Aorta (tissue), 5 donors: Measurements from ENCODE around the gene CAB39. TPM values are rescaled to one million over a fixed set of nuclear protein-coding genes. Genes with fewer than 3 reads are reported as not detected.

Experiments used
- ATAC-seq: fragments of 200-7000 bp; cut with Tn5 transposase; one replicate; pipeline ENCODE4 v1.9.1; 2022; ENCODE audit warnings: moderate library complexity; ENCODE audit not compliant: low FRiP score
- DNase-seq, 2 donors: peaks; one replicate each; pipeline ENCODE4 v3.0.0-alpha.2; 2020
- H3K27ac ChIP-seq, 2 donors: one replicate each; pipeline ENCODE4 v1.5.1; 2013; ENCODE audit warnings: low read length in 2 of 2, mild to moderate bottlenecking in 2 of 2, moderate library complexity in 2 of 2, control low read depth in 1 of 2, inconsistent platforms in 1 of 2, low read depth in 1 of 2
- H3K27me3 ChIP-seq, 2 donors: one replicate each; pipeline ENCODE4 v1.6.1; 2013; ENCODE audit warnings: control low read depth in 1 of 2, low read length in 1 of 2, mild to moderate bottlenecking in 1 of 2, moderate library complexity in 1 of 2; ENCODE audit not compliant: insufficient read depth in 2 of 2, control insufficient read depth in 1 of 2
- H3K36me3 ChIP-seq, 2 donors: one replicate each; pipeline ENCODE4 v1.6.1; 2013; ENCODE audit warnings: control low read depth in 1 of 2, low read length in 1 of 2, mild to moderate bottlenecking in 1 of 2; ENCODE audit not compliant: insufficient read depth in 2 of 2, control insufficient read depth in 1 of 2
- H3K4me1 ChIP-seq, 2 donors: one replicate each; pipeline ENCODE4 v1.6.1; 2013; ENCODE audit warnings: low read length in 2 of 2, control low read depth in 1 of 2, mild to moderate bottlenecking in 1 of 2, moderate library complexity in 1 of 2; ENCODE audit not compliant: insufficient read depth in 2 of 2, control insufficient read depth in 1 of 2
- H3K4me3 ChIP-seq, 2 donors: one replicate each; pipeline ENCODE4 v1.5.1; 2013; ENCODE audit warnings: low read length in 2 of 2, control low read depth in 1 of 2, mild to moderate bottlenecking in 1 of 2
- H3K9me3 ChIP-seq: one replicate; pipeline ENCODE4 v1.6.1; 2013; ENCODE audit warnings: mild to moderate bottlenecking, low read length; ENCODE audit not compliant: control insufficient read depth
- WGBS, 2 donors: extraction: QIAGEN DNeasy Blood & Tissue Kit; methylation state at CpG; one replicate each; pipeline ENCODE4 v1.1.7; 2013; 5-methylcytosine and 5-hydroxymethylcytosine counted together
- intact Hi-C, 2 donors: fragments of 100-400 bp; cut with DNase I; formaldehyde crosslinking; loops; one replicate each; pipeline versions ENCODE4 v1.14.2 to v1.15.0; 2022
- long read RNA-seq, 2 donors: library from polyadenylated mRNA; unstranded; transcript quantifications; one replicate each; pipeline ENCODE4 v2.0.0, GENCODE V29; 2020 to 2021
- polyA plus RNA-seq, 2 donors: library from polyadenylated mRNA; stranded (reverse); fragments of 200-250 nt; gene quantifications; one replicate each; pipeline ENCODE4 v1.2.3, GENCODE V29; 2013
- total RNA-seq, 2 donors: library from RNA; stranded (reverse); fragmentation: NEBNext Ultra II Directional; extraction: Animal tissue kit (Norgen Biotek cat#: 25700); gene quantifications; one replicate each; pipeline ENCODE4 v1.2.1, GENCODE V29; 2021
- donor health status: healthy with polysubstance abuse.
- donor health status: Bipolar disorder and iron deficiency.
- donor health status: DM: no; HTN: no; CAD: no.
- donor health status: DM: no; HTN: no; CAD: no.
- donor health status: DM: yes; HTN: yes; CAD: no.

The CAB39 gene
- 10 to 100 TPM; 80.4 to 81.1 TPM for total RNA-seq
- polyA plus RNA-seq: 10 to 100 TPM; 27.3 to 57.8 TPM
- long read RNA-seq, donor 1, partial matches to known transcripts: 8 of 16 reads
- long read RNA-seq, donor 1, other reads (novel, unspliced or antisense): 6 of 16 reads
- long read RNA-seq, donor 2, transcript CAB39-201 (9 exons, 3,826 nt): major isoform, 59 of 82 reads
- long read RNA-seq, donor 2, partial matches to known transcripts: 5 of 82 reads
- long read RNA-seq, donor 2, other reads (novel, unspliced or antisense): 18 of 82 reads

- 0% methylated on average over 50 to 110 of the region's 110 CpGs for WGBS, 2 donors
- ATAC-seq (peak; percentile 96), DNase-seq (peak; percentile 93 to 95)
- Histone ChIP-seq H3K9me3 (no peaks in the 10 kb centered on the region), H3K4me3 (peak within 1 kb of the TSS; percentile 82 to 98), H3K4me1 (peaks cover 0 to 1% of the 10 kb centered on the region in 2 donors), H3K36me3 (no peaks in the 10 kb centered on the region), H3K27me3 (no peaks in the 10 kb centered on the region), H3K27ac (peak within 1 kb of the TSS; percentile 68 to 98)
- intact Hi-C loops: loop anchor here (2.0 to 5.0 kb wide), 2 partner anchors 82 to 85 kb away; no protein-coding TSS in a partner anchor
Observed at GRCh38 chr2:230712443-230713330, at the start of gene CAB39. TSS of gene CAB39 (plus strand) at chr2:230712842. CDS start at chr2:230760002, 47,160 bp downstream.

GRCh38 chr2:230664128-230664527 is 48.5 kb upstream of the CAB39 start:
- H3K36me3 ChIP-seq: no peaks in the 10 kb centered on the region
- no peaks in the 10 kb centered on the region for H3K9me3 ChIP-seq
- no peaks in the 10 kb centered on the region for H3K27me3 ChIP-seq
- H3K27ac ChIP-seq: no peak overlapping the region
- ATAC-seq (no peak), DNase-seq (no peak)
- no peak overlapping the region for H3K4me3 ChIP-seq
- no peaks in the 10 kb centered on the region for H3K4me1 ChIP-seq
- WGBS, 2 donors: 37 to 39% methylated on average over 4 of the region's 4 CpGs
- intact Hi-C loops: no loop called here

DNA sequence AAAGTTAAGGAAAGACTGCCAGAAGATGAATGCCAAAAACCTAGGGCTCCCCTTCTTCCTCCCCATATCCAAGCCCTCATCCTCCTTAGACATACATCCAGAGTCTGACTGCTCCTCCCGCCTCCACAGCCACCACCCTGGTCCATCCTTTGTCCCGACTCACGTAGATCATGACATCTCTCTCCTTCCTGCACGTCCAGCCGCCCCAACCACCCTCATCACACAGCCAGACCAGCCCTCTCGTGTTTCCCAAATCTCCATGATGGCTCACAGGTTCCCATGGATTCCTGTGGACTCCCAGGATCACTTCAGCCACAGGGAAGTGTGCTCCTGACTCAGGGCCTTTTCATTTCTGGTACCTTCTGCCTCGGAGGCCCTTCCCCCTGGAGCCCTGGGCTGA is 47.8 kb upstream of the CAB39 start:
- WGBS, 2 donors: 89 to 93% methylated on average over 7 of the region's 7 CpGs
- Histone ChIP-seq H3K36me3 (no peaks in the 10 kb centered on the region), H3K9me3 (no peaks in the 10 kb centered on the region), H3K27me3 (no peaks in the 10 kb centered on the region), H3K27ac (no peak overlapping the region), H3K4me1 (no peaks in the 10 kb centered on the region), H3K4me3 (no peak overlapping the region)
- intact Hi-C loops: no loop called here
- DNase-seq (no peak), ATAC-seq (no peak)

GRCh38 chr2:230665263-230665691 is 47.4 kb upstream of the CAB39 start:
- Histone ChIP-seq H3K4me3 (no peak overlapping the region), H3K36me3 (no peaks in the 10 kb centered on the region), H3K4me1 (no peaks in the 10 kb centered on the region), H3K9me3 (no peaks in the 10 kb centered on the region), H3K27me3 (no peaks in the 10 kb centered on the region), H3K27ac (no peak overlapping the region)
- DNase-seq (no peak), ATAC-seq (no peak)
- intact Hi-C loops: no loop called here
- WGBS, 2 donors: 90 to 91% methylated on average over 8 of the region's 8 CpGs

DNA sequence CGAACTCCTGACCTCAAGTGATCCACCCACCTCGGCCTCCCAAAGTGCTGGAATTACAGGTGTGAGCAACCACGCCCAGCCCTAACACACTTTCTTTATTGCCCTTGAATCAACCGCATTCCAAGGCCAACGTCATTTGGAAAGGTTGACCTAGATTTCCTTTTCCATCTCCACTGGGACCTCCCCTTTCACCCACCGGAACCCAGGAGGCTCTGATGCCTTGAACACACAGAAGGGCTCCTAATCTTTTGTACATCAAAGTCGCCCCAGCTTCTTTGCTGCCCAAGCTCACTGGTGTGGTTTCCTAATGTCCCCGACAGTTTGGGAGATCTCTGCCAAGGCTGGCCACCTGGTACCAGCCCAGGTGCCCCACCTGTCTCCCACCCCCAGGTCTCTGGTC is 46.2 kb upstream of the CAB39 start:
- DNase-seq (no peak), ATAC-seq (no peak)
- intact Hi-C loops: no loop called here
- H3K27me3 ChIP-seq: no peaks in the 10 kb centered on the region
- no peak overlapping the region for H3K4me3 ChIP-seq
- H3K4me1 ChIP-seq: no peaks in the 10 kb centered on the region
- H3K27ac ChIP-seq: no peak overlapping the region
- 90 to 91% methylated on average over 8 of the region's 8 CpGs for WGBS, 2 donors
- no peaks in the 10 kb centered on the region for H3K9me3 ChIP-seq
- no peaks in the 10 kb centered on the region for H3K36me3 ChIP-seq

- no peaks in the 10 kb centered on the region for H3K4me1 ChIP-seq
- H3K27ac ChIP-seq: no peak overlapping the region
- H3K27me3 ChIP-seq: no peaks in the 10 kb centered on the region
- intact Hi-C loops: no loop called here
- WGBS, 2 donors: 77 to 81% methylated on average over 9 of the region's 9 CpGs
- no peaks in the 10 kb centered on the region for H3K9me3 ChIP-seq
- H3K36me3 ChIP-seq: no peaks in the 10 kb centered on the region
- no peak overlapping the region for H3K4me3 ChIP-seq
- DNase-seq (peak in 1 of 2 donors; percentile 63), ATAC-seq (no peak)
Observed at GRCh38 chr2:230666885-230667712, 45.5 kb upstream of the CAB39 start.

DNA sequence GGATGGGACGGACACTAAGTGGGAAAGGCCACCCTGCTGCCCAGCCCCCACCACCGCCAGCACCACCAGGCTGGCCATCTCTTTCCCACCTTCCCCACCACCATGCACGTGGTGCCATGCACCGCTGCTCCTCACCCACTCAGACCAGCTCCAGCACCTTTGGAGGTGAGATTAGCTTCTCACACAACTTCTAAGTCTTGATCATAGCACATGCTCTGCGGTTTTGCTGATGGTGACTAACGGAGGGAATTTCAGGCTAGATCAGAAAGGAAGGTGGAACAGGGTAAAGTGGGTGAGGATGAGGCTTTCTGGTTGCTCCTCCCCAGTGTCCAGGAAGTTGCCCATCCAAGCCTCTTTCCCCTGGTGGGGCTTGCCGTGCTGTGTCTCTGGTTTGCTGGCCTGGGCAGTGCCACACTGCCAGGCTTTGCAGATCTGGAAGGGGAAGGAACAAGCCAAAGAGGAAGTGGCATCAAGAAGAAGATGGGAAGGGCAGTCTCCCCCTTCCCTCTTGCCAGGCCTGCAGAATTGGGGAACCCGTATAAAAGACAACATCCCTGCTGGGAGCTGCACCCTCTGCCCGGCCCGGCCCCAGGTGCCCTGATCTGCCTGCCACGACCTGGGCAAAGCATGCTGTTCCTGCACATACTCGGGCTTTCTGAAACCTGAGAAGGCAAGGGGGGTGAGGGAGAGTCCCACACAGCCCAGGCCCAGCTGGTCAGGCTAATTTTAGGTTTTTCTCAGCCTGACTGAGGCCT is 44.3 kb upstream of the CAB39 start:
- Histone ChIP-seq H3K36me3 (no peaks in the 10 kb centered on the region), H3K9me3 (no peaks in the 10 kb centered on the region), H3K4me1 (no peaks in the 10 kb centered on the region), H3K4me3 (no peak overlapping the region), H3K27me3 (no peaks in the 10 kb centered on the region), H3K27ac (no peak overlapping the region)
- 67 to 73% methylated on average over 12 of the region's 12 CpGs for WGBS, 2 donors
- peak; percentile 57 for ATAC-seq
- intact Hi-C loops: no loop called here
- DNase-seq: peak in 1 of 2 donors; percentile 80

GRCh38 chr2:230668939-230669303 is 43.7 kb upstream of the CAB39 start:
- Histone ChIP-seq H3K4me3 (no peak overlapping the region), H3K4me1 (no peaks in the 10 kb centered on the region), H3K9me3 (no peaks in the 10 kb centered on the region), H3K27ac (no peak overlapping the region), H3K27me3 (no peaks in the 10 kb centered on the region), H3K36me3 (no peaks in the 10 kb centered on the region)
- no peak for ATAC-seq
- DNase-seq: no peak
- 78% methylated on average over 2 of the region's 2 CpGs for WGBS, 2 donors
- intact Hi-C loops: no loop called here
